ENCODE measurements around the gene ACSBG1.

The ACSBG1 gene

GRCh38 chr15:78130466-78131294 lies 103.7 kb downstream of the ACSBG1 start:
- DNase-seq (ENCODE audit: low spot score), result no peak

DNA sequence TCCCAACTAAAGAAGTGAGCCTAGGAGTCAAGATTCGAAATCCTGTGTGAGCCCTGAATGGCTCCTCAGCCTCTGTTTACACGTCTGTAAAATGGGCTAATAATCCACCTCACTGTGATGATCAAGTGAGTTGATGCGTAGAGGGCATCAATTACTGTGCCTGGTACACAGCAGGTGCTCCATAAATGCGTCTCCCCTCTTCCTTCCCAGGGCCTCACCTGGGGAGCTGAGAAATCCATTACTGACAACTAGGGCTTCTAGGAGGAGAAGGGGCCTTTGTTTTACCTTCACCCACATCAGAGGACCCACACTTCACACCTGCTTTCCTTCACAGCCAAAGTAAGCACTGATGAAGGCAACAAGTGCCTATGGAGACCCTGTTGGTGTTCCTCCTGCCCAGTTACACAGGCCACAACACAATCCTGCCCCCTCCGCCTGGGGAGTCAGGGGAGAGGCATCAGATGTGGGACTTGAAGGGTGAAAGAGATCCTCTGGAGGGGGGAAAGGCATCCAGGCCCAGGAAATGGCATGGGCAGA lies 104.5 kb downstream of the ACSBG1 start:
- DNase-seq (ENCODE audit: low spot score), result no peak

- no peak for DNase-seq (ENCODE audit: low spot score)
Observed at GRCh38 chr15:78129077-78129750, 105.2 kb downstream of the ACSBG1 start.

DNA sequence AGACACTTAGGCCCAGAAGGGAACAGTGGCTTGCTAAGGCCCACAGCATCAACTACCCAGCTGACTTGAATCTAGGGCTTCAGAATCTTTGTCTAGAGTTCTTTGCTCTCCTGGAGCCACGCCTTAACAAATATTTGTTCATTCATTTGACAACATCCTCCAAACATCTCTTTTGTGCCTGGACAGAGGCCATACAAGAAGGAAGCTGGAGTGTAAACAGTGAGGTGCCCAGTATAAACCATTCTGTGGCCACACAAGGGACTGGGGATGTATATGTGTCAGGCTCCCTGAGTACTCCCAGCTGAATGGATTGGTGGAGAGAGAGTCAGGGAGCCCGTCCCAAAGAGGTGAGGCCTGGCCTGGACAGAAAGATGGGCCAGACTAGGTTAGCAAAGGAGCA lies 106.5 kb downstream of the ACSBG1 start:
- DNase-seq (ENCODE audit: low spot score), result no peak

- no peak for DNase-seq (ENCODE audit: low spot score)
Observed at GRCh38 chr15:78125267-78125666, 109.1 kb downstream of the ACSBG1 start.

DNA sequence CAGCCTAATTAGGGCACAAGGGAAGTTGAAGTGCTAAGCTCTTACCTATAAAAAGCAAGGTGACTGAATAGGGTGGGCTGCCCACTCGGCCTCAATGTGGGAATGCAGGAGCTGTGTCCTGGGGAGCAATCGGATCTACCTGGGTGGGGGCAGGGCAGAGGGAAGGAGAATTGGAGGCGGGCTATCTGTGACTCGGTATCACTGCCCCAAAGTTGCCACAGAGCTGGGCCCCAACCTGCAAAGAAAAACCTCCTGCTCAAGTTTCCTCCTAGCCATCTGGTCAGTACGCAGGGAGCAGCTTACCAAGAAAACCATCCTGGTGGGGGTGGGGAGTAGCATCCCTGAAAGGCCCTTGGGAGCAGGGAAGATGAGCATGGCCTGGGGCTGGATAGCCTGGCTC lies 113.8 kb downstream of the ACSBG1 start:
- no peak for DNase-seq (ENCODE audit: low spot score)

Data from CD4-positive, alpha-beta T cell treated with Interleukin-6 at 100 ng/mL for 8 hours (primary cell).